Measurements from ENCODE around the gene TJP1.

GRCh38 chr15:29652595-29652994 is 169.7 kb downstream of the TJP1 start:
- TF ChIP-seq RARB (CRISPR knock-in tag; IDR thresholded peaks at IDR 0.05), result no peak
- TF ChIP-seq CSDC2 (CRISPR knock-in tag; IDR thresholded peaks at IDR 0.05), result no peak
- no peak for TF ChIP-seq ZNF70 (CRISPR knock-in tag; IDR thresholded peaks at IDR 0.05)
- no peak for TF ChIP-seq TOX (CRISPR knock-in tag; IDR thresholded peaks at IDR 0.05; ENCODE audit: borderline replicate concordance)
- TF ChIP-seq TCF4 (CRISPR knock-in tag; IDR thresholded peaks at IDR 0.05; ENCODE audit: borderline replicate concordance), result no peak
